Measurements from ENCODE around the gene NFIB. TPM values are rescaled to one million over a fixed set of nuclear protein-coding genes. Genes with fewer than 3 reads are reported as not detected.

NFIB gene
- total and polyA plus RNA-seq, 2 of the 13 experiments (the other 11 are each of a cell fraction or from before 2014, with no cell fraction given) = 0.98 to 4.6 TPM

DNA sequence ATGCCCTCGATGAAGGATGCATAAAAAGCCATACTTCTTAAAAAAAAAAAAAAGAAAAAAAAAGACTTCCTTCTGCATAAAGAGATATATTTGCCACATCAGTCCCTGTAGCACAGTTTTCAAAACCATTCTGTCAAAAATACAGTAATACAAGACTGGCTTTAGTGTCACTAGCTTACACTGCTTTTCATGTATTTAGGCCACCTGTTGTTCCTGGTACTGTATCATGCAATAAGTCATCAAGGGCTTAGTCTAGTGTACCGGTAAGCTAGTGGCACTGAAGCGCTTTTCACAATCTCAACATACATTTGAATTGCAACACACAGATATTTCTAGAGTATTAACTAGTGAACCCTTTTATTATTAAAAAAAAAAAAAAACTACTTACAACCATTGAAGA lies 231.2 kb downstream of the NFIB start:
- WGBS (ENCODE audit: low lambda C conversion rate) = 71% methylated on average over 3 of the region's 3 CpGs
- Histone ChIP-seq H3K9me3 (ENCODE audit: low read length) (no peaks in the 10 kb centered on the region), H4K20me1 (ENCODE audit: insufficient read depth, low read length) (no peaks in the 10 kb centered on the region), H2AFZ (ENCODE audit: low read length) (no peak overlapping the region), H3K4me2 (ENCODE audit: low read depth, low read length) (no peak overlapping the region), H3K27me3 (ENCODE audit: control insufficient read depth in 1 of 2, insufficient read depth in 2 of 2, low read length in 2 of 2) (no peaks in the 10 kb centered on the region), H3K4me3 (replicated peaks in 1 of 3; ENCODE audit: insufficient read depth in 1 of 3, low read depth in 2 of 3, low read length in 3 of 3) (no peak overlapping the region), H3K36me3 (replicated peaks in 1 of 2; ENCODE audit: control insufficient read depth in 1 of 2, insufficient read depth in 2 of 2, low read length in 2 of 2) (no peaks in the 10 kb centered on the region), H3K79me2 (ENCODE audit: insufficient read depth, low read length) (no peaks in the 10 kb centered on the region), H3K4me1 (ENCODE audit: insufficient read depth, low read length) (no peaks in the 10 kb centered on the region), H3K27ac (ENCODE audit: extremely low read length, insufficient read depth, low read length) (no peak overlapping the region), H3K9ac (ENCODE audit: insufficient read depth, low read depth, low read length) (no peak overlapping the region)
- intact Hi-C loops (cut with micrococcal nuclease; ENCODE audit: unreplicated experiment) = no loop called here
- FAIRE-seq = no peak
- ChIA-PET CTCF (ENCODE audit: low intra/inter-chr PET ratio, low total read pairs) (no interaction called here), POLR2A (no interaction called here)
- ATAC-seq = no peak
- TF ChIP-seq ATRX (CRISPR knock-in tag; IDR thresholded peaks at IDR 0.05; ENCODE audit: borderline replicate concordance) = no peak
- TF ChIP-seq SIX1 (CRISPR knock-in tag; IDR thresholded peaks at IDR 0.05; ENCODE audit: borderline replicate concordance) = no peak
- TF ChIP-seq, protein P1, sequence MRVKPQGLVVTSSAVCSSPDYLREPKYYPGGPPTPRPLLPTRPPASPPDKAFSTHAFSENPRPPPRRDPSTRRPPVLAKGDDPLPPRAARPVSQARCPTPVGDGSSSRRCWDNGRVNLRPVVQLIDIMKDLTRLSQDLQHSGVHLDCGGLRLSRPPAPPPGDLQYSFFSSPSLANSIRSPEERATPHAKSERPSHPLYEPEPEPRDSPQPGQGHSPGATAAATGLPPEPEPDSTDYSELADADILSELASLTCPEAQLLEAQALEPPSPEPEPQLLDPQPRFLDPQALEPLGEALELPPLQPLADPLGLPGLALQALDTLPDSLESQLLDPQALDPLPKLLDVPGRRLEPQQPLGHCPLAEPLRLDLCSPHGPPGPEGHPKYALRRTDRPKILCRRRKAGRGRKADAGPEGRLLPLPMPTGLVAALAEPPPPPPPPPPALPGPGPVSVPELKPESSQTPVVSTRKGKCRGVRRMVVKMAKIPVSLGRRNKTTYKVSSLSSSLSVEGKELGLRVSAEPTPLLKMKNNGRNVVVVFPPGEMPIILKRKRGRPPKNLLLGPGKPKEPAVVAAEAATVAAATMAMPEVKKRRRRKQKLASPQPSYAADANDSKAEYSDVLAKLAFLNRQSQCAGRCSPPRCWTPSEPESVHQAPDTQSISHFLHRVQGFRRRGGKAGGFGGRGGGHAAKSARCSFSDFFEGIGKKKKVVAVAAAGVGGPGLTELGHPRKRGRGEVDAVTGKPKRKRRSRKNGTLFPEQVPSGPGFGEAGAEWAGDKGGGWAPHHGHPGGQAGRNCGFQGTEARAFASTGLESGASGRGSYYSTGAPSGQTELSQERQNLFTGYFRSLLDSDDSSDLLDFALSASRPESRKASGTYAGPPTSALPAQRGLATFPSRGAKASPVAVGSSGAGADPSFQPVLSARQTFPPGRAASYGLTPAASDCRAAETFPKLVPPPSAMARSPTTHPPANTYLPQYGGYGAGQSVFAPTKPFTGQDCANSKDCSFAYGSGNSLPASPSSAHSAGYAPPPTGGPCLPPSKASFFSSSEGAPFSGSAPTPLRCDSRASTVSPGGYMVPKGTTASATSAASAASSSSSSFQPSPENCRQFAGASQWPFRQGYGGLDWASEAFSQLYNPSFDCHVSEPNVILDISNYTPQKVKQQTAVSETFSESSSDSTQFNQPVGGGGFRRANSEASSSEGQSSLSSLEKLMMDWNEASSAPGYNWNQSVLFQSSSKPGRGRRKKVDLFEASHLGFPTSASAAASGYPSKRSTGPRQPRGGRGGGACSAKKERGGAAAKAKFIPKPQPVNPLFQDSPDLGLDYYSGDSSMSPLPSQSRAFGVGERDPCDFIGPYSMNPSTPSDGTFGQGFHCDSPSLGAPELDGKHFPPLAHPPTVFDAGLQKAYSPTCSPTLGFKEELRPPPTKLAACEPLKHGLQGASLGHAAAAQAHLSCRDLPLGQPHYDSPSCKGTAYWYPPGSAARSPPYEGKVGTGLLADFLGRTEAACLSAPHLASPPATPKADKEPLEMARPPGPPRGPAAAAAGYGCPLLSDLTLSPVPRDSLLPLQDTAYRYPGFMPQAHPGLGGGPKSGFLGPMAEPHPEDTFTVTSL (CRISPR knock-in tag; IDR thresholded peaks at IDR 0.05; ENCODE audit: borderline replicate concordance) = no peak
- TF ChIP-seq ZBTB7A (CRISPR knock-in tag; IDR thresholded peaks at IDR 0.05) = no peak
- TF ChIP-seq PHF20 (CRISPR knock-in tag; IDR thresholded peaks at IDR 0.05) = no peak
- in situ Hi-C loops (cut with HindIII; ENCODE audit: extremely low pct_ligation_motif_present, low pct_unique_long_range_greater_than_20kb) = no loop called here
- DNase-seq (ENCODE audit: low spot score) = no peak
- no TSS peak for BruUV-seq (replicated peaks)

All from HepG2 (cell line).